ENCODE data around the gene ALCAM. TPM values are rescaled to one million over a fixed set of nuclear protein-coding genes. Genes with fewer than 3 reads are reported as not detected.

The ALCAM gene
- polyA plus RNA-seq, 1 of the 3 experiments (the other 2 are of a cell fraction): 58.3 TPM

- TF ChIP-seq REST (IDR thresholded peaks at IDR 0.05; ENCODE audit: low read depth, low read length) (no peak), MXI1 (IDR thresholded peaks at IDR 0.05; ENCODE audit: low read depth, low read length) (no peak), ELF1 (IDR thresholded peaks at IDR 0.05) (no peak), MEF2A (IDR thresholded peaks at IDR 0.05; ENCODE audit: borderline replicate concordance, low read depth) (no peak), MAX (IDR thresholded peaks at IDR 0.05; ENCODE audit: low read depth) (no peak), RFX5 (IDR thresholded peaks at IDR 0.05; ENCODE audit: low read length) (no peak), TAF1 (IDR thresholded peaks at IDR 0.05; ENCODE audit: borderline replicate concordance, low read depth, low read length) (no peak), FOXM1 (IDR thresholded peaks at IDR 0.05; ENCODE audit: low read depth) (no peak), IRF3 (IDR thresholded peaks at IDR 0.05; ENCODE audit: low read depth, low read length) (no peak), SIN3A (IDR thresholded peaks at IDR 0.05; ENCODE audit: borderline replicate concordance, low read depth, low read length) (no peak), USF1 (IDR thresholded peaks at IDR 0.05; ENCODE audit: borderline replicate concordance, low read depth) (no peak), RCOR1 (IDR thresholded peaks at IDR 0.05; ENCODE audit: low read length) (0 out of 2 replicates have a peak, but pooled peaks have one; percentile 37), TEAD4 (IDR thresholded peaks at IDR 0.05; ENCODE audit: borderline replicate concordance, insufficient read depth) (no peak), RXRA (IDR thresholded peaks at IDR 0.05; ENCODE audit: borderline replicate concordance, low read depth) (no peak), CHD2 (IDR thresholded peaks at IDR 0.05; ENCODE audit: low read length, partially characterized antibody) (no peak), YY1 (IDR thresholded peaks at IDR 0.05; ENCODE audit: low read depth) (no peak)
Observed at GRCh38 chr3:105518806-105519418, 152.2 kb downstream of the ALCAM start (continued).

- WGBS (ENCODE audit: low lambda C conversion rate): 88% methylated on average over 2 of the region's 2 CpGs
- H3K4me3 ChIP-seq (ENCODE audit: low read depth in 2 of 2, low read length in 1 of 2): no peak overlapping the region
- H2AFZ ChIP-seq (ENCODE audit: low read depth): no peak overlapping the region
- no peak overlapping the region for H3K4me2 ChIP-seq
- no peaks in the 10 kb centered on the region for H3K27me3 ChIP-seq (ENCODE audit: insufficient read depth)
- no peak overlapping the region for H3K27ac ChIP-seq (ENCODE audit: low read depth in 2 of 2, low read length in 1 of 2)
- no peaks in the 10 kb centered on the region for H3K9me2 ChIP-seq
- H3K36me3 ChIP-seq (replicated peaks in 1 of 2; ENCODE audit: control insufficient read depth in 1 of 2, insufficient read depth in 2 of 2, low read length in 1 of 2): peaks cover 19 to 44% of the 10 kb centered on the region in 2 experiments
- H4K20me1 ChIP-seq (ENCODE audit: insufficient read depth): no peaks in the 10 kb centered on the region
- no peaks in the 10 kb centered on the region for H3K9me3 ChIP-seq
- TF ChIP-seq USF2 (IDR thresholded peaks at IDR 0.05; ENCODE audit: borderline replicate concordance, low read depth, low read length) (no peak), POLR2AphosphoS5 (IDR thresholded peaks at IDR 0.05; ENCODE audit: low read depth, low read length) (no peak), USF1 (IDR thresholded peaks at IDR 0.05; ENCODE audit: borderline replicate concordance, low read depth) (no peak), ELF1 (IDR thresholded peaks at IDR 0.05) (no peak), GATA2 (CRISPR knock-in tag; IDR thresholded peaks at IDR 0.05) (no peak), RCOR1 (IDR thresholded peaks at IDR 0.05; ENCODE audit: low read length) (no peak), GABPA (IDR thresholded peaks at IDR 0.05; ENCODE audit: low read depth) (no peak), SIN3A (IDR thresholded peaks at IDR 0.05; ENCODE audit: borderline replicate concordance, low read depth, low read length) (no peak), NFIC (IDR thresholded peaks at IDR 0.05; ENCODE audit: borderline replicate concordance) (no peak), JUND (IDR thresholded peaks at IDR 0.05) (no peak), FOXM1 (IDR thresholded peaks at IDR 0.05; ENCODE audit: low read depth) (no peak), EP300 (IDR thresholded peaks at IDR 0.05; ENCODE audit: borderline replicate concordance in 1 of 2, low read depth in 1 of 2, low read length in 1 of 2) (no peak), MEF2A (IDR thresholded peaks at IDR 0.05; ENCODE audit: borderline replicate concordance, low read depth) (no peak), RAD21 (IDR thresholded peaks at IDR 0.05; ENCODE audit: low read length) (no peak), MXI1 (IDR thresholded peaks at IDR 0.05; ENCODE audit: low read depth, low read length) (no peak)
- H3K4me1 ChIP-seq (ENCODE audit: control insufficient read depth in 1 of 2, insufficient read depth in 2 of 2, low read depth in 1 of 2, low read length in 1 of 2): peaks cover 8 to 16% of the 10 kb centered on the region in 2 experiments; a peak in 3 of 4 replicates
- H3F3A ChIP-seq (replicated peaks; ENCODE audit: insufficient read depth): peaks cover 31% of the 10 kb centered on the region
- no peak for DNase-seq
- ChIA-PET CTCF (no interaction called here), POLR2A (no interaction called here)
- no peak overlapping the region for H3K9ac ChIP-seq
- H3K79me2 ChIP-seq (ENCODE audit: insufficient read depth): peaks cover 56% of the 10 kb centered on the region
Observed at GRCh38 chr3:105521770-105522169, 155.1 kb downstream of the ALCAM start.

All from SK-N-SH (cell line).